NCI-H187 treated with DMSO at 0.1 percent for 48 hours (cell line): ENCODE measurements around the gene APOC1.
"Not testable (repeated sequence)": the region's sequence is repeated elsewhere in the genome, so short reads cannot be mapped to it uniquely, and the experiment has no call there.

Experiments used
- DNase-seq: peaks from one replicate; lab custom pipeline; 2025; lab: John Stamatoyannopoulos, UW

Gene APOC1

GRCh38 chr19:44889830-44890365, 24.5 kb upstream of the APOC1 start:
- no peak for DNase-seq

GRCh38 chr19:44890366-44891015, 23.9 kb upstream of the APOC1 start:
- peak; percentile 99 for DNase-seq

GRCh38 chr19:44891016-44891882, 23.2 kb upstream of the APOC1 start, which contains the start of gene TOMM40:
Gene TOMM40, plus strand, starts transcription at chr19:44891254. Its CDS starts 162 bp downstream, at chr19:44891416.
- peak; percentile 99 for DNase-seq

GRCh38 chr19:44892932-44893331, 21.5 kb upstream of the APOC1 start:
- no peak for DNase-seq

- DNase-seq: no peak
Observed at GRCh38 chr19:44893332-44894051, 20.9 kb upstream of the APOC1 start.

GRCh38 chr19:44894052-44894400, 20.4 kb upstream of the APOC1 start:
- DNase-seq: no peak

- no peak for DNase-seq
Observed at GRCh38 chr19:44894946-44895345, 19.5 kb upstream of the APOC1 start.

GRCh38 chr19:44897835-44898234, 16.6 kb upstream of the APOC1 start:
- no peak for DNase-seq

GRCh38 chr19:44900328-44901244, 13.8 kb upstream of the APOC1 start:
- no peak for DNase-seq

- no peak for DNase-seq
Observed at GRCh38 chr19:44903216-44903601, 11.2 kb upstream of the APOC1 start.

GRCh38 chr19:44903602-44904425, 10.6 kb upstream of the APOC1 start:
- DNase-seq: no peak

- no peak for DNase-seq
Observed at GRCh38 chr19:44904426-44904994, 9.9 kb upstream of the APOC1 start.

GRCh38 chr19:44905437-44906160, 8.8 kb upstream of the APOC1 start, which contains the start of gene APOE:
Gene APOE, plus strand, starts transcription at chr19:44905796. Its CDS starts 829 bp downstream, at chr19:44906625.
- DNase-seq: no peak

GRCh38 chr19:44907613-44908012, 6.8 kb upstream of the APOC1 start:
- DNase-seq: no peak

GRCh38 chr19:44908074-44908835, 6.2 kb upstream of the APOC1 start:
- DNase-seq: no peak

- DNase-seq: no peak
Observed at GRCh38 chr19:44908836-44909261, 5.6 kb upstream of the APOC1 start.

GRCh38 chr19:44909775-44910174, 4.6 kb upstream of the APOC1 start:
- DNase-seq: no peak

GRCh38 chr19:44911896-44912295, 2.5 kb upstream of the APOC1 start:
- not testable (repeated sequence) for DNase-seq

GRCh38 chr19:44912854-44913253, 1.6 kb upstream of the APOC1 start:
- no peak for DNase-seq
